A673 (cell line): ENCODE measurements around the gene GSX1. TPM values are rescaled to one million over a fixed set of nuclear protein-coding genes. Genes with fewer than 3 reads are reported as not detected.

Source experiments
- BruUV-seq: library from RNA; stranded (reverse); fragments of 400-500 nt; replicated peaks from 2 replicates; lab custom pipeline; 2021; lab: Mats Ljungman, UMichigan
- CTCF ChIA-PET: fragments of 300-600 bp; sonication (Branson Sonifier 250); formaldehyde crosslinking; loops from one replicate; lab custom pipeline; 2022; ENCODE audit warnings: antibody characterized with exemption; lab: Charles Lee
- POLR2A ChIA-PET: fragments of 300-600 bp; sonication (Branson Sonifier 250); formaldehyde crosslinking; loops from one replicate; lab custom pipeline; 2022; ENCODE audit warnings: antibody characterized with exemption; ENCODE audit not compliant: low non-redundant PET; lab: Charles Lee
- DNase-seq: peaks from one replicate; pipeline ENCODE4 v3.0.0-alpha.2; 2015; ENCODE audit warnings: low spot score
- H3K27ac ChIP-seq: fragments of 200-600 bp; sonication (generic); 2 replicates; pipeline ENCODE4 v1.5.1; 2016; ENCODE audit warnings: mixed run types, low read depth, mild to moderate bottlenecking, mixed read lengths, antibody characterized with exemption, low read length; ENCODE audit not compliant: poor library complexity, severe bottlenecking
- H3K27me3 ChIP-seq: fragments of 200-600 bp; sonication (generic); replicated peaks from 2 replicates; pipeline ENCODE4 v1.6.1; 2017; ENCODE audit warnings: mixed run types, low read depth, mild to moderate bottlenecking, mixed read lengths, antibody characterized with exemption, low read length; ENCODE audit not compliant: insufficient read depth, poor library complexity
- H3K36me3 ChIP-seq: fragments of 200-600 bp; sonication (generic); 2 replicates; pipeline ENCODE4 v1.6.1; 2016; ENCODE audit warnings: mixed run types, mild to moderate bottlenecking, mixed read lengths, antibody characterized with exemption, low read length; ENCODE audit not compliant: insufficient read depth, poor library complexity, severe bottlenecking
- H3K4me1 ChIP-seq: fragments of 200-600 bp; sonication (generic); 2 replicates; pipeline ENCODE4 v1.6.1; 2017; ENCODE audit warnings: mixed run types, mild to moderate bottlenecking, mixed read lengths, antibody characterized with exemption, low read length; ENCODE audit not compliant: insufficient read depth, poor library complexity, severe bottlenecking
- H3K4me3 ChIP-seq: fragments of 200-600 bp; sonication (generic); 2 replicates; pipeline ENCODE4 v1.5.1; 2016; ENCODE audit warnings: low read depth, mixed run types, mild to moderate bottlenecking, mixed read lengths, low read length; ENCODE audit not compliant: poor library complexity, severe bottlenecking
- H3K9me3 ChIP-seq: fragments of 200-600 bp; sonication (generic); 2 replicates; pipeline ENCODE4 v1.6.1; 2016; ENCODE audit warnings: mixed run types, low read depth, mild to moderate bottlenecking, mixed read lengths, antibody characterized with exemption, low read length; ENCODE audit not compliant: poor library complexity, severe bottlenecking
- CTCF ChIP-seq: fragments of 300-800, 200-600 bp; sonication (generic); conservative IDR thresholded peaks from 2 replicates; pipeline ENCODE4 v1.5.1; 2017; ENCODE audit warnings: low read depth, mild to moderate bottlenecking, antibody characterized with exemption, low read length, moderate library complexity, mixed read lengths
- EZH2 ChIP-seq: fragments of 200-600 bp; sonication (generic); IDR thresholded peaks from 2 replicates; pipeline ENCODE4 v1.6.1; 2017; ENCODE audit warnings: borderline replicate concordance, low read depth, mild to moderate bottlenecking, mixed read lengths, antibody characterized with exemption, low read length; ENCODE audit not compliant: poor library complexity, severe bottlenecking
- intact Hi-C: fragments of 100-400 bp; cut with micrococcal nuclease; formaldehyde crosslinking; loops from one replicate; pipeline ENCODE4 v1.10.0; 2022; ENCODE audit not compliant: unreplicated experiment
- total RNA-seq: library from RNA; stranded (reverse); gene quantifications from 2 replicates; pipeline ENCODE4 v1.2.3, GENCODE V29; 2021

Gene GSX1
- total RNA-seq, 1 experiment from 2014 or later: not detected

DNA sequence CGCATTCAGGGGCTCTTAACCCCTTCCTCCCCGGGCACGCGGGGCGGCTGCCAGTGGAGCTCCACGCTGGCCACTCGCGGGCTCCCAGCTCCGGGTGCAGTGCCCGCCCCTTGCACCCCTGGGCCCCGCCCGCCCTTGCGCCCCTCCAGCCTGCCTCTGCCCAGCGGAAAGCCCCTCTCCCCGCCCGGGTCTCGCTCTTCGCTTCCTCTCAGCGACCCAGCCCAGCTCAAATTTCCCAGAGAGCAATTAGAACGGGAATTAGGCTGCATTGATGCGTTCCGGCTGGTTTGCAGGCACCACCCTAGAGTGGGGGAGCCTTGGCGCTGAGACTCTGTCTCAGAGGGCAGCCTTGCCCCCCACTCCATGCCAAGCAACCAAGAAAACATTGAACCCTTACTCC, 1.8 kb upstream of the GSX1 start:
- Histone ChIP-seq H3K4me3 (peak overlapping the region; percentile 30), H3K27me3 (peaks cover 99% of the 10 kb centered on the region), H3K4me1 (no peaks in the 10 kb centered on the region), H3K27ac (no peak overlapping the region), H3K9me3 (no peaks in the 10 kb centered on the region), H3K36me3 (no peaks in the 10 kb centered on the region)
- intact Hi-C loops: no loop called here
- TF ChIP-seq EZH2: no peak
- no peak for TF ChIP-seq CTCF
- no peak for DNase-seq
- no TSS peak for BruUV-seq
- ChIA-PET CTCF (no interaction called here), POLR2A (no interaction called here)

DNA sequence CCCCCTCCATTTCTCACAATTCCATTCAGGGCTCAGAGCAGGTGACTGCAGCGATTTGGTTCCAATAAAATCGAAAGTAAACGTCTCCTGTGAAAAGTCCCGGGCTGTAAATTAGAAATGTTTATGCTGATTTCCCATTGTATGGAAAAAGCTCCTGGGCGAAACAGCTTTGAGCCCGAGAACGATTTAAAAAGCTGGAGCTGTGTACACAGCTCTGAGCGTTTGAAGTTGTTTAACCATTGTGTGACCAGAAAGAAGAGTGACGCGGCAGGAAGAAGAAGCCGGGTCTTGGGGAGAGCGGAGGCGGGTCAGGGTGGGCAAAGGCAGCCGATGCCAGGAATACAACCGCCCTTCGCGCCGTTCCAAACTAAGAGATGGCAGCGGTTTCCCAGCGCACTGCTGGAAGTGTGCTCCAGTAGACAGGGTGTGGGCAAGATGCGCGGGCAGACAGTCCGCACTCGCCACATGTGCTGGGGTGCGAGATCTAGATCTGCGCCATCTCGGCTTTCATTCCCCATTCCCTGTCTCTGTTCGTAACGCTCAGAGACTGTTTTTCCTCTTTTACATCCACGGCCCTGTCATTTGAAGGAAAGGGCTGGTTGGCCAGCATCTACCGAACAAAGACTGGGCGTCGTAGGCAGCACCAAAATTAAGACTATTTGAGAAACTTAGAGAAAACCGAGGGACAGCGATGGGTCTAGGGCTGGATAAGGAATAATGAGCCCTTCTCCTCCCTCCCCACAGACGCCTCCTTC, 960 bp upstream of the GSX1 start:
- peaks cover 100% of the 10 kb centered on the region for H3K27me3 ChIP-seq
- TF ChIP-seq CTCF (no peak), EZH2 (peak; percentile 97)
- H3K4me1 ChIP-seq: no peaks in the 10 kb centered on the region
- H3K27ac ChIP-seq: no peak overlapping the region
- DNase-seq: no peak
- BruUV-seq: no TSS peak
- CTCF ChIA-PET: no interaction called here
- H3K36me3 ChIP-seq: no peaks in the 10 kb centered on the region
- H3K4me3 ChIP-seq: peak overlapping the region; percentile 30
- intact Hi-C loops: no loop called here
- POLR2A ChIA-PET: no interaction called here
- H3K9me3 ChIP-seq: no peaks in the 10 kb centered on the region

- no TSS peak for BruUV-seq
- intact Hi-C loops: no loop called here
These were observed 336 bp upstream of the GSX1 start for GRCh38 chr13:27791901-27792392.

More at GRCh38 chr13:27791901-27792392, 336 bp upstream of the GSX1 start:
- Histone ChIP-seq H3K9me3 (no peaks in the 10 kb centered on the region), H3K4me3 (no peak overlapping the region), H3K27ac (no peak overlapping the region), H3K36me3 (no peaks in the 10 kb centered on the region), H3K4me1 (no peaks in the 10 kb centered on the region), H3K27me3 (peaks cover 100% of the 10 kb centered on the region)
- no peak for TF ChIP-seq EZH2
- no peak for TF ChIP-seq CTCF
- CTCF ChIA-PET: no interaction called here
- POLR2A ChIA-PET: no interaction called here
- no peak for DNase-seq
